Gastrocnemius medialis (tissue), 4 donors: Measurements from ENCODE around the gene SCN10A. TPM values are rescaled to one million over a fixed set of nuclear protein-coding genes. Genes with fewer than 3 reads are reported as not detected.

Source experiments
- total RNA-seq, 4 donors: library from RNA; depleted of rRNA; stranded (reverse); fragments of >200 nt; gene quantifications; one replicate each; pipeline versions ENCODE4 v1.1.0 to v1.2.3, GENCODE V29; 2016

Gene SCN10A
- total RNA-seq, 4 donors from 2014 or later: not detected

Other genes starting within 250 kb of the SCN10A start
- gene SCN5A, start 166.5 kb downstream of the SCN10A start, total RNA-seq: 1 to 10 TPM in 2 of 4 donors, under 1 TPM in 1, not detected in 1; 0.05 to 4.3 (median 2.8) TPM
- under 1 TPM in 1 of 4 donors, not detected in 3; 0.04 TPM for gene SCN11A, start 235.7 kb upstream of the SCN10A start, total RNA-seq
- 10 to 100 TPM; 14.8 to 26.5 (median 19.8) TPM for gene WDR48, start 235.8 kb upstream of the SCN10A start, total RNA-seq